Measurements from ENCODE around the gene ATP6V1E1. TPM values are rescaled to one million over a fixed set of nuclear protein-coding genes. Genes with fewer than 3 reads are reported as not detected.

The ATP6V1E1 gene
- total and polyA plus RNA-seq, 2 donors from 2014 or later, result 138 to 443 TPM

DNA sequence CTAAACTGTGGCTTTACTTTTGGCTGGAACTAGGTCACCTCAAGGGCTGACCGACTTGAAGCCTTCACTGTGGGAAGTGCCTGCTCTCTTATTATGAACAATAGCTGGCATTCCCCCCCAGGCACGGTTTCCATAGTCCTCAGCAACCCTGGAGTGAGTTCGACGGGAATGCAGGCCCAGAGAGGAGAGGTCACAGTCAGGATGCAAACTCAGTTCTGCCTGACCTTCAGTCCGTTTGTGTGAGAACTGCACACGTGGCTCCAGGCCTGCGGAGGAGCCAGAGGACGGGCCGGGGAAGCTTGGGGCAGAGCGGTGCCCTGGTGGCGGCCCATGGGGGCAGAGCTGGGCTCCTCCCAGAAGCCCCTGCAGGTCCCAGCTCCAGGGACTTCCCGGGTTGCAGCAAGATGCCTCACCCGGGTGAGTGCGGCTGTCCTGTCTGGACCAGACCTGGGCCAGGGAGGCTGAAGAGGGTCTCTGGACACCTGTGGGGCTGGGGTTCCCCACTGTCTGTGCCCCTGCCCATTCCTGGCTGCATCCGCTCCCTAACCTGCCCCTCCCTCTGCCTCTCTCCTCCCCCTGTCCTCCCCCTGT lies 48.0 kb downstream of the ATP6V1E1 start:
- no peaks in the 10 kb centered on the region for H3K27me3 ChIP-seq (ENCODE audit: control insufficient read depth, insufficient read depth, low read length)
- no peaks in the 10 kb centered on the region for H3K36me3 ChIP-seq (ENCODE audit: control insufficient read depth in 2 of 3, insufficient read depth in 3 of 3, low read length in 3 of 3)
- TF ChIP-seq, protein P1, sequence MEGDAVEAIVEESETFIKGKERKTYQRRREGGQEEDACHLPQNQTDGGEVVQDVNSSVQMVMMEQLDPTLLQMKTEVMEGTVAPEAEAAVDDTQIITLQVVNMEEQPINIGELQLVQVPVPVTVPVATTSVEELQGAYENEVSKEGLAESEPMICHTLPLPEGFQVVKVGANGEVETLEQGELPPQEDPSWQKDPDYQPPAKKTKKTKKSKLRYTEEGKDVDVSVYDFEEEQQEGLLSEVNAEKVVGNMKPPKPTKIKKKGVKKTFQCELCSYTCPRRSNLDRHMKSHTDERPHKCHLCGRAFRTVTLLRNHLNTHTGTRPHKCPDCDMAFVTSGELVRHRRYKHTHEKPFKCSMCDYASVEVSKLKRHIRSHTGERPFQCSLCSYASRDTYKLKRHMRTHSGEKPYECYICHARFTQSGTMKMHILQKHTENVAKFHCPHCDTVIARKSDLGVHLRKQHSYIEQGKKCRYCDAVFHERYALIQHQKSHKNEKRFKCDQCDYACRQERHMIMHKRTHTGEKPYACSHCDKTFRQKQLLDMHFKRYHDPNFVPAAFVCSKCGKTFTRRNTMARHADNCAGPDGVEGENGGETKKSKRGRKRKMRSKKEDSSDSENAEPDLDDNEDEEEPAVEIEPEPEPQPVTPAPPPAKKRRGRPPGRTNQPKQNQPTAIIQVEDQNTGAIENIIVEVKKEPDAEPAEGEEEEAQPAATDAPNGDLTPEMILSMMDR (IDR thresholded peaks at IDR 0.05; ENCODE audit: borderline replicate concordance, extremely low read depth, insufficient read depth), result peak; percentile 6
- H3K9me3 ChIP-seq (ENCODE audit: control insufficient read depth in 2 of 3, insufficient read depth in 1 of 3, low read length in 3 of 3), result no peaks in the 10 kb centered on the region
- H3K4me3 ChIP-seq (ENCODE audit: low read length in 3 of 3), result no peak overlapping the region
- H3K27ac ChIP-seq (ENCODE audit: low read depth in 2 of 2, low read length in 2 of 2), result no peak overlapping the region
- DNase-seq (peak in 1 of 5 donors; percentile 52), FAIRE-seq (no peak)
- H3K4me1 ChIP-seq (ENCODE audit: control insufficient read depth in 2 of 3, insufficient read depth in 2 of 3, low read depth in 1 of 3, low read length in 3 of 3), result no peaks in the 10 kb centered on the region
- no peak overlapping the region for H3K9ac ChIP-seq (ENCODE audit: low read length in 3 of 3)
- intact Hi-C loops (cut with DNase I), result no loop called here

DNA sequence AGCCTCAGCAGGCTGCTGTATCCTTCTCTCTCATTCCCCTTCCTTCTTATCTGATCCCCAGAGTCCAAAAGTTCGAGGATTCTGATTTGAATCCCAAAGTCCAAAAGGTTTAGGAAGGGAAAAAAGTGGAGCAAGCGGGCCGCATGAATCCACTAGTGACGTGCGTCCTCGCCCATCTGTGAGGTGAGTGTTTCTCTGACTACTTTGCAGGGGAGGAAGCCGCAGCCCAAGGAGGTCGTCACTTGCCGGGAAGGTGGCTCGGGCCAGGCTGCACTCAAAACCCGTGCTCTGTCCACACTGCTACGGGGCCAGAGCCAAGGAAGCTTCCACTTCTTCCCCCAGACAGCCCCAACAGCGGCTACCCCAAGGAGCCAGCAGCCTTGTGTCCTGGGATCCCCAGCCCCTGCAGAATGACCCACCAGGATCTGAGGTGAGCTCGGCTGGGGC lies 49.0 kb downstream of the ATP6V1E1 start:
- Histone ChIP-seq H3K4me3 (ENCODE audit: low read length in 3 of 3) (no peak overlapping the region), H3K4me1 (ENCODE audit: control insufficient read depth in 2 of 3, insufficient read depth in 2 of 3, low read depth in 1 of 3, low read length in 3 of 3) (no peaks in the 10 kb centered on the region), H3K36me3 (ENCODE audit: control insufficient read depth in 2 of 3, insufficient read depth in 3 of 3, low read length in 3 of 3) (no peaks in the 10 kb centered on the region), H3K9me3 (ENCODE audit: control insufficient read depth in 2 of 3, insufficient read depth in 1 of 3, low read length in 3 of 3) (no peaks in the 10 kb centered on the region), H3K9ac (ENCODE audit: low read length in 3 of 3) (no peak overlapping the region), H3K27me3 (ENCODE audit: control insufficient read depth, insufficient read depth, low read length) (no peaks in the 10 kb centered on the region), H3K27ac (ENCODE audit: low read depth in 2 of 2, low read length in 2 of 2) (no peak overlapping the region)
- TF ChIP-seq, protein P1 (IDR thresholded peaks at IDR 0.05; ENCODE audit: borderline replicate concordance, extremely low read depth, insufficient read depth), result no peak
- FAIRE-seq (no peak), DNase-seq (peak in 1 of 5 donors; percentile 53)
- intact Hi-C loops (cut with DNase I), result no loop called here

DNA sequence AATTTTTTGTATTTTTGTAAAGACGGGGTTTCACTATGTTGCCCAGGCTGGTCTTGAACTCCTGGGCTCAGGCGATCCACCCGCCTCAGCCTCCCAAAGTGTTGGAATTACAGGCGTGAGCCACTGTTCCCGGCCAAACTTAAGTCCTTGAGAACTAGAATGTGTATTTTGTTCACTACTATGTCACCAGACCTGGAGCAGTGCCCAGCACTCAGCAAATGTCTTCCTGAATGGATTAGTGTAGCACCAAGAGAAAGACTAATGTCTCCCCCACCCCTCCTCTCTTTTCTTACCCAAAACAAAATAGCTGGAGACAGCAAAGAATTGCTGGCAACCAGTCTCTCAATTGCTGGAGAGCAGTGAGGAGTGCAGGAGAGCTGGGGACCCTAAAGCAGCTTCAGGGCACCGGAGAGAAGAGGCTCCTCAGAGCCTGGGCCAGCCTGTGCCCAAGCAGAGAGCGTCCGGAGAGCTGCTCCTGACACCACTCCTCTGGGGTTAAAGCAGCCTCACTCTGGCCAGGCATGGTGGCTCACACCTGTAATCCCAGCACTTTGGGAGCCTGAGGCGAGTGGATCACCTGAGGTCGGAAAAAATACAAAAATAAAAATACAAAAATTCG lies 50.3 kb downstream of the ATP6V1E1 start:
- no peaks in the 10 kb centered on the region for H3K27me3 ChIP-seq (ENCODE audit: control insufficient read depth, insufficient read depth, low read length)
- peak overlapping the region in 1 of 2 donors; percentile 23 for H3K27ac ChIP-seq (ENCODE audit: low read depth in 2 of 2, low read length in 2 of 2)
- DNase-seq (peak in 2 of 5 donors; percentile 78 to 82), FAIRE-seq (no peak)
- no peak overlapping the region for H3K9ac ChIP-seq (ENCODE audit: low read length in 3 of 3)
- H3K9me3 ChIP-seq (ENCODE audit: control insufficient read depth in 2 of 3, insufficient read depth in 1 of 3, low read length in 3 of 3), result no peaks in the 10 kb centered on the region
- TF ChIP-seq, protein P1 (IDR thresholded peaks at IDR 0.05; ENCODE audit: borderline replicate concordance, extremely low read depth, insufficient read depth), result no peak
- no peaks in the 10 kb centered on the region for H3K4me1 ChIP-seq (ENCODE audit: control insufficient read depth in 2 of 3, insufficient read depth in 2 of 3, low read depth in 1 of 3, low read length in 3 of 3)
- H3K4me3 ChIP-seq (ENCODE audit: low read length in 3 of 3), result no peak overlapping the region
- intact Hi-C loops (cut with DNase I), result no loop called here
- no peaks in the 10 kb centered on the region for H3K36me3 ChIP-seq (ENCODE audit: control insufficient read depth in 2 of 3, insufficient read depth in 3 of 3, low read length in 3 of 3)

Measured in kidney (tissue), 14 donors.